ENCODE measurements around the gene RCAN3.

RCAN3 gene

GRCh38 chr1:24580756-24581155 lies 78.1 kb downstream of the RCAN3 start:
- no peak for DNase-seq (ENCODE audit: low spot score)
- Histone ChIP-seq H3K27ac (no peak overlapping the region), H3K4me3 (no peak overlapping the region)
- TF ChIP-seq CTCF (IDR thresholded peaks at IDR 0.05), result no peak

- TF ChIP-seq CTCF (IDR thresholded peaks at IDR 0.05), result no peak
- H3K27ac ChIP-seq, result no peak overlapping the region
- no peak for DNase-seq (ENCODE audit: low spot score)
Observed at GRCh38 chr1:24584171-24584647, 81.6 kb downstream of the RCAN3 start.

GRCh38 chr1:24586119-24586518 lies 83.5 kb downstream of the RCAN3 start:
- no peak for DNase-seq (ENCODE audit: low spot score)
- Histone ChIP-seq H3K27ac (no peak overlapping the region), H3K4me3 (no peak overlapping the region)
- no peak for TF ChIP-seq CTCF (IDR thresholded peaks at IDR 0.05)

More at GRCh38 chr1:24584171-24584647, 81.6 kb downstream of the RCAN3 start:
- H3K4me3 ChIP-seq, result no peak overlapping the region

GRCh38 chr1:24586970-24587820 lies 84.6 kb downstream of the RCAN3 start:
- DNase-seq (ENCODE audit: low spot score), result no peak
- Histone ChIP-seq H3K27ac (no peak overlapping the region), H3K4me3 (no peak overlapping the region)
- peak; percentile 53 for TF ChIP-seq CTCF (IDR thresholded peaks at IDR 0.05)

GRCh38 chr1:24588573-24588972 lies 85.9 kb downstream of the RCAN3 start:
- H3K27ac ChIP-seq, result no peak overlapping the region
- H3K4me3 ChIP-seq, result no peak overlapping the region
- DNase-seq (ENCODE audit: low spot score), result no peak
- no peak for TF ChIP-seq CTCF (IDR thresholded peaks at IDR 0.05)

GRCh38 chr1:24589200-24589599 lies 86.6 kb downstream of the RCAN3 start:
- DNase-seq (ENCODE audit: low spot score), result no peak
- TF ChIP-seq CTCF (IDR thresholded peaks at IDR 0.05), result no peak
- no peak overlapping the region for H3K4me3 ChIP-seq
- H3K27ac ChIP-seq, result no peak overlapping the region

Data from coronary artery (tissue), 2 donors.